ENCODE data around the gene ANKRD34C.

- TF ChIP-seq, protein P1, sequence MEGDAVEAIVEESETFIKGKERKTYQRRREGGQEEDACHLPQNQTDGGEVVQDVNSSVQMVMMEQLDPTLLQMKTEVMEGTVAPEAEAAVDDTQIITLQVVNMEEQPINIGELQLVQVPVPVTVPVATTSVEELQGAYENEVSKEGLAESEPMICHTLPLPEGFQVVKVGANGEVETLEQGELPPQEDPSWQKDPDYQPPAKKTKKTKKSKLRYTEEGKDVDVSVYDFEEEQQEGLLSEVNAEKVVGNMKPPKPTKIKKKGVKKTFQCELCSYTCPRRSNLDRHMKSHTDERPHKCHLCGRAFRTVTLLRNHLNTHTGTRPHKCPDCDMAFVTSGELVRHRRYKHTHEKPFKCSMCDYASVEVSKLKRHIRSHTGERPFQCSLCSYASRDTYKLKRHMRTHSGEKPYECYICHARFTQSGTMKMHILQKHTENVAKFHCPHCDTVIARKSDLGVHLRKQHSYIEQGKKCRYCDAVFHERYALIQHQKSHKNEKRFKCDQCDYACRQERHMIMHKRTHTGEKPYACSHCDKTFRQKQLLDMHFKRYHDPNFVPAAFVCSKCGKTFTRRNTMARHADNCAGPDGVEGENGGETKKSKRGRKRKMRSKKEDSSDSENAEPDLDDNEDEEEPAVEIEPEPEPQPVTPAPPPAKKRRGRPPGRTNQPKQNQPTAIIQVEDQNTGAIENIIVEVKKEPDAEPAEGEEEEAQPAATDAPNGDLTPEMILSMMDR (IDR thresholded peaks at IDR 0.05; ENCODE audit: low read length): no peak
- TF ChIP-seq EZH2 (IDR thresholded peaks at IDR 0.05; ENCODE audit: borderline replicate concordance, low read length): no peak
Measured at GRCh38 chr15:79299841-79300235, 17.3 kb downstream of the ANKRD34C start.

Data from OCI-LY1 (cell line).